Effector memory CD8-positive, alpha-beta T cell (primary cell): ENCODE results near the gene HPD.

Experiments used
- ATAC-seq: fragments of 150-1000 bp; cut with Tn5 transposase; replicated peaks from 2 replicates; pipeline ENCODE4 v1.10.0; 2021; ENCODE audit warnings: mild to moderate bottlenecking, moderate library complexity
- DNase-seq, 3 experiments: peaks; one replicate each; pipeline ENCODE4 v3.0.0; 2021
- H3K27ac Mint-ChIP-seq, 2 donors: one replicate each; pipeline ENCODE4 v1.8.0; 2022; ENCODE audit warnings: mild to moderate bottlenecking in 2 of 2, mixed read lengths in 2 of 2, moderate library complexity in 2 of 2
- H3K27me3 Mint-ChIP-seq, 2 donors: one replicate each; pipeline ENCODE4 v1.8.0; 2022; ENCODE audit warnings: mixed read lengths in 2 of 2
- H3K36me3 Mint-ChIP-seq: one replicate; pipeline ENCODE4 v1.8.0; 2022; ENCODE audit warnings: mild to moderate bottlenecking, moderate library complexity, mixed read lengths; ENCODE audit not compliant: insufficient read depth
- H3K4me1 Mint-ChIP-seq, 2 donors: one replicate each; pipeline ENCODE4 v1.8.0; 2022; ENCODE audit warnings: low read depth in 2 of 2, mixed read lengths in 2 of 2
- H3K4me3 Mint-ChIP-seq, 2 donors: one replicate each; pipeline ENCODE4 v1.8.0; 2022; ENCODE audit warnings: mild to moderate bottlenecking in 2 of 2, mixed read lengths in 2 of 2, moderate library complexity in 2 of 2
- H3K9me3 Mint-ChIP-seq, 2 donors: one replicate each; pipeline ENCODE4 v1.8.0; 2022; ENCODE audit warnings: mixed read lengths in 2 of 2

HPD gene

GRCh38 chr12:121800694-121801594 is 57.7 kb downstream of the HPD start:
- H3K4me3 Mint-ChIP-seq, result peak overlapping the region; percentile 98 to 99
- peak overlapping the region; percentile 98 to 100 for H3K27ac Mint-ChIP-seq
- no peaks in the 10 kb centered on the region for H3K27me3 Mint-ChIP-seq
- no peaks in the 10 kb centered on the region for H3K9me3 Mint-ChIP-seq
- H3K36me3 Mint-ChIP-seq, result peaks cover 72% of the 10 kb centered on the region
- DNase-seq (peak; percentile 61 to 67 (median 63)), ATAC-seq (peak; percentile 26)
- H3K4me1 Mint-ChIP-seq, result peaks cover 43 to 45% of the 10 kb centered on the region in 2 donors

- H3K4me1 Mint-ChIP-seq, result peaks cover 42 to 46% of the 10 kb centered on the region in 2 donors
- peaks cover 71% of the 10 kb centered on the region for H3K36me3 Mint-ChIP-seq
- no peaks in the 10 kb centered on the region for H3K27me3 Mint-ChIP-seq
These were observed 58.6 kb downstream of the HPD start for GRCh38 chr12:121799842-121800693.

GRCh38 chr12:121799156-121799841 is 59.4 kb downstream of the HPD start:
- DNase-seq (peak in 1 of 3 experiments; percentile 47), ATAC-seq (peak; percentile 27)
- peaks cover 71% of the 10 kb centered on the region for H3K36me3 Mint-ChIP-seq
- H3K4me3 Mint-ChIP-seq, result peak overlapping the region; percentile 81 to 83
- peak overlapping the region; percentile 88 to 90 for H3K27ac Mint-ChIP-seq
- no peaks in the 10 kb centered on the region for H3K9me3 Mint-ChIP-seq
- H3K4me1 Mint-ChIP-seq, result peaks cover 48 to 54% of the 10 kb centered on the region in 2 donors
- no peaks in the 10 kb centered on the region for H3K27me3 Mint-ChIP-seq

More at GRCh38 chr12:121799842-121800693, 58.6 kb downstream of the HPD start:
- peak in 2 of 3 experiments; percentile 56 to 57 for DNase-seq
- Mint-ChIP-seq H3K9me3 (no peaks in the 10 kb centered on the region), H3K27ac (peak overlapping the region; percentile 90 to 98), H3K4me3 (peak overlapping the region; percentile 81 to 83)
- peak; percentile 27 for ATAC-seq

GRCh38 chr12:121798787-121799155 is 59.9 kb downstream of the HPD start:
- peaks cover 51 to 55% of the 10 kb centered on the region in 2 donors for H3K4me1 Mint-ChIP-seq
- peaks cover 74% of the 10 kb centered on the region for H3K36me3 Mint-ChIP-seq
- ATAC-seq (no peak), DNase-seq (no peak)
- peak overlapping the region; percentile 81 to 83 for H3K4me3 Mint-ChIP-seq
- H3K27ac Mint-ChIP-seq, result peak overlapping the region; percentile 88 to 90
- H3K9me3 Mint-ChIP-seq, result no peaks in the 10 kb centered on the region
- no peaks in the 10 kb centered on the region for H3K27me3 Mint-ChIP-seq

- peak overlapping the region; percentile 81 to 83 for H3K4me3 Mint-ChIP-seq
- DNase-seq (no peak), ATAC-seq (no peak)
- H3K36me3 Mint-ChIP-seq, result peaks cover 74% of the 10 kb centered on the region
- H3K4me1 Mint-ChIP-seq, result peaks cover 51 to 53% of the 10 kb centered on the region in 2 donors
- no peaks in the 10 kb centered on the region for H3K9me3 Mint-ChIP-seq
- no peaks in the 10 kb centered on the region for H3K27me3 Mint-ChIP-seq
- H3K27ac Mint-ChIP-seq, result peak overlapping the region; percentile 82 to 88
These were observed 60.5 kb downstream of the HPD start for GRCh38 chr12:121797937-121798786.

- peaks cover 49 to 50% of the 10 kb centered on the region in 2 donors for H3K4me1 Mint-ChIP-seq
- no peaks in the 10 kb centered on the region for H3K27me3 Mint-ChIP-seq
- DNase-seq (no peak), ATAC-seq (no peak)
- H3K27ac Mint-ChIP-seq, result peak overlapping the region; percentile 30 to 82
- H3K4me3 Mint-ChIP-seq, result peak overlapping the region; percentile 57 to 83
- H3K36me3 Mint-ChIP-seq, result peaks cover 74% of the 10 kb centered on the region
- no peaks in the 10 kb centered on the region for H3K9me3 Mint-ChIP-seq
These were observed 61.6 kb downstream of the HPD start for GRCh38 chr12:121796855-121797751.

- Mint-ChIP-seq H3K9me3 (no peaks in the 10 kb centered on the region), H3K4me1 (peaks cover 54 to 57% of the 10 kb centered on the region in 2 donors), H3K4me3 (peak overlapping the region; percentile 86 to 90), H3K27ac (peak overlapping the region; percentile 87 to 98), H3K27me3 (no peaks in the 10 kb centered on the region), H3K36me3 (peaks cover 76% of the 10 kb centered on the region)
- ATAC-seq (peak; percentile 14), DNase-seq (peak; percentile 78 to 85 (median 79))
These were observed 63.4 kb downstream of the HPD start for GRCh38 chr12:121795034-121795968.

- Mint-ChIP-seq H3K4me1 (peaks cover 61 to 64% of the 10 kb centered on the region in 2 donors), H3K27ac (peak overlapping the region; percentile 87 to 98), H3K27me3 (no peaks in the 10 kb centered on the region), H3K36me3 (peaks cover 83% of the 10 kb centered on the region), H3K9me3 (no peaks in the 10 kb centered on the region), H3K4me3 (peak overlapping the region; percentile 86 to 90)
- DNase-seq (no peak), ATAC-seq (peak; percentile 9)
These were observed 64.1 kb downstream of the HPD start for GRCh38 chr12:121794534-121795033.

GRCh38 chr12:121793838-121794533 is 64.7 kb downstream of the HPD start:
- H3K4me1 Mint-ChIP-seq, result peaks cover 62 to 63% of the 10 kb centered on the region in 2 donors

GRCh38 chr12:121793440-121793837 is 65.2 kb downstream of the HPD start, which contains the start of gene RHOF:
TSS of gene RHOF (minus strand) at chr12:121793688. CDS start at chr12:121793633, 55 bp downstream.
- DNase-seq (no peak), ATAC-seq (peak; percentile 7)
- Mint-ChIP-seq H3K27ac (peak within 1 kb of the TSS; percentile 98 to 100), H3K27me3 (no peaks in the 10 kb centered on the region), H3K36me3 (peaks cover 84% of the 10 kb centered on the region), H3K9me3 (no peaks in the 10 kb centered on the region), H3K4me3 (peak within 1 kb of the TSS; percentile 86 to 90), H3K4me1 (peaks cover 61% of the 10 kb centered on the region in 2 donors)

More at GRCh38 chr12:121793838-121794533, 64.7 kb downstream of the HPD start:
- ATAC-seq, result peak; percentile 58
- Mint-ChIP-seq H3K4me3 (peak overlapping the region; percentile 86 to 90), H3K9me3 (no peaks in the 10 kb centered on the region), H3K36me3 (peaks cover 84% of the 10 kb centered on the region), H3K27me3 (no peaks in the 10 kb centered on the region), H3K27ac (peak overlapping the region; percentile 87 to 98)
- DNase-seq, result peak; percentile 95 to 98 (median 98)
